Measurements from ENCODE around the gene TLR9. TPM values are rescaled to one million over a fixed set of nuclear protein-coding genes. Genes with fewer than 3 reads are reported as not detected.

The TLR9 gene
- polyA plus RNA-seq, 1 of the 3 experiments (the other 2 are of a cell fraction) = 0.12 TPM

DNA sequence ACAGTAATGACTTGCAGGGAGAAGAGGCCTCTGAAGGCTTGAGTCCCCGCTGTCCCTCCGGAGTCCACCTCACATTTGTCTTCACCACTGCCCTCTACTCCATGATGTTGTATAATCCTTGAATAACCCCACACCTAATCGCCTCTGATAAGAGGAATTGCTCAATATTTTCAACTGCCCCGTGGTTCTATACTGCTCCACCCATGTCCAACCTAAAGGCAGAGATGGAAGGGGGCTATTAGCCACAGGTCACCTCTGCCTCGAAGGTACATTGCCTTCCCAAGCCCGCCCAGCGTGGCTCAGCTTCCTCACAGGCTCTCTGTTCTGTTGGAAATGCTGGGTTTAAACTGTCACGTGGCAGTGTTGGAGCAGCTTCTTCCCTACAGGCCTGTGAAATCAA is 12.4 kb downstream of the TLR9 start:
- Histone ChIP-seq H3F3A (replicated peaks; ENCODE audit: insufficient read depth) (peaks cover 11% of the 10 kb centered on the region), H3K9me3 (no peaks in the 10 kb centered on the region), H3K4me2 (no peak overlapping the region), H3K4me1 (ENCODE audit: control insufficient read depth in 1 of 2, insufficient read depth in 2 of 2, low read depth in 1 of 2, low read length in 1 of 2) (peaks cover 10 to 16% of the 10 kb centered on the region in 2 experiments; a peak in 3 of 4 replicates), H3K9ac (no peak overlapping the region), H3K79me2 (ENCODE audit: insufficient read depth) (no peaks in the 10 kb centered on the region), H2AFZ (ENCODE audit: low read depth) (no peak overlapping the region), H3K36me3 (replicated peaks in 1 of 2; ENCODE audit: control insufficient read depth in 1 of 2, insufficient read depth in 2 of 2, low read length in 1 of 2) (peaks cover 57 to 65% of the 10 kb centered on the region in 2 experiments), H4K20me1 (ENCODE audit: insufficient read depth) (no peaks in the 10 kb centered on the region), H3K27me3 (ENCODE audit: insufficient read depth) (no peaks in the 10 kb centered on the region), H3K27ac (ENCODE audit: low read depth in 2 of 2, low read length in 1 of 2) (no peak overlapping the region), H3K4me3 (ENCODE audit: low read depth in 2 of 2, low read length in 1 of 2) (no peak overlapping the region), H3K9me2 (no peaks in the 10 kb centered on the region)
- ChIA-PET CTCF (interaction anchor here (0.7 to 16.1 kb wide), 4 partner anchors 9 to 29 kb away, joined by 3 to 257 read pairs (median 3); partner anchors contain the start of gene TWF2), POLR2A (interaction anchor here (1.2 kb wide), 1 partner anchor 36 kb away, joined by 4 read pairs; no protein-coding TSS in a partner anchor)
- WGBS (ENCODE audit: low lambda C conversion rate) = 78% methylated on average over 8 of the region's 8 CpGs
- TF ChIP-seq, protein P1, sequence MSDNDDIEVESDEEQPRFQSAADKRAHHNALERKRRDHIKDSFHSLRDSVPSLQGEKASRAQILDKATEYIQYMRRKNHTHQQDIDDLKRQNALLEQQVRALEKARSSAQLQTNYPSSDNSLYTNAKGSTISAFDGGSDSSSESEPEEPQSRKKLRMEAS (IDR thresholded peaks at IDR 0.05; ENCODE audit: low read depth) = no peak
- TF ChIP-seq, protein P2, sequence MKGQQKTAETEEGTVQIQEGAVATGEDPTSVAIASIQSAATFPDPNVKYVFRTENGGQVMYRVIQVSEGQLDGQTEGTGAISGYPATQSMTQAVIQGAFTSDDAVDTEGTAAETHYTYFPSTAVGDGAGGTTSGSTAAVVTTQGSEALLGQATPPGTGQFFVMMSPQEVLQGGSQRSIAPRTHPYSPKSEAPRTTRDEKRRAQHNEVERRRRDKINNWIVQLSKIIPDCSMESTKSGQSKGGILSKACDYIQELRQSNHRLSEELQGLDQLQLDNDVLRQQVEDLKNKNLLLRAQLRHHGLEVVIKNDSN (IDR thresholded peaks at IDR 0.05; ENCODE audit: borderline replicate concordance, low read depth) = no peak
- TF ChIP-seq SIN3A (IDR thresholded peaks at IDR 0.05; ENCODE audit: borderline replicate concordance, low read depth, low read length) (no peak), ELF1 (IDR thresholded peaks at IDR 0.05) (no peak), GATA2 (CRISPR knock-in tag; IDR thresholded peaks at IDR 0.05) (no peak), SMC3 (IDR thresholded peaks at IDR 0.05; ENCODE audit: low read depth, low read length) (no peak), RXRA (IDR thresholded peaks at IDR 0.05; ENCODE audit: borderline replicate concordance, low read depth) (no peak), FOXM1 (IDR thresholded peaks at IDR 0.05; ENCODE audit: low read depth) (no peak), EZH2phosphoT487 (IDR thresholded peaks at IDR 0.05; ENCODE audit: borderline replicate concordance, low read depth) (no peak), NFIC (IDR thresholded peaks at IDR 0.05; ENCODE audit: borderline replicate concordance) (no peak), MXI1 (IDR thresholded peaks at IDR 0.05; ENCODE audit: low read depth, low read length) (no peak), CHD2 (IDR thresholded peaks at IDR 0.05; ENCODE audit: low read length, partially characterized antibody) (no peak), FOXJ3 (CRISPR knock-in tag; IDR thresholded peaks at IDR 0.05) (no peak)
- TF ChIP-seq, protein P3, sequence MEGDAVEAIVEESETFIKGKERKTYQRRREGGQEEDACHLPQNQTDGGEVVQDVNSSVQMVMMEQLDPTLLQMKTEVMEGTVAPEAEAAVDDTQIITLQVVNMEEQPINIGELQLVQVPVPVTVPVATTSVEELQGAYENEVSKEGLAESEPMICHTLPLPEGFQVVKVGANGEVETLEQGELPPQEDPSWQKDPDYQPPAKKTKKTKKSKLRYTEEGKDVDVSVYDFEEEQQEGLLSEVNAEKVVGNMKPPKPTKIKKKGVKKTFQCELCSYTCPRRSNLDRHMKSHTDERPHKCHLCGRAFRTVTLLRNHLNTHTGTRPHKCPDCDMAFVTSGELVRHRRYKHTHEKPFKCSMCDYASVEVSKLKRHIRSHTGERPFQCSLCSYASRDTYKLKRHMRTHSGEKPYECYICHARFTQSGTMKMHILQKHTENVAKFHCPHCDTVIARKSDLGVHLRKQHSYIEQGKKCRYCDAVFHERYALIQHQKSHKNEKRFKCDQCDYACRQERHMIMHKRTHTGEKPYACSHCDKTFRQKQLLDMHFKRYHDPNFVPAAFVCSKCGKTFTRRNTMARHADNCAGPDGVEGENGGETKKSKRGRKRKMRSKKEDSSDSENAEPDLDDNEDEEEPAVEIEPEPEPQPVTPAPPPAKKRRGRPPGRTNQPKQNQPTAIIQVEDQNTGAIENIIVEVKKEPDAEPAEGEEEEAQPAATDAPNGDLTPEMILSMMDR (IDR thresholded peaks at IDR 0.05) = no peak
- TF ChIP-seq, protein P4, sequence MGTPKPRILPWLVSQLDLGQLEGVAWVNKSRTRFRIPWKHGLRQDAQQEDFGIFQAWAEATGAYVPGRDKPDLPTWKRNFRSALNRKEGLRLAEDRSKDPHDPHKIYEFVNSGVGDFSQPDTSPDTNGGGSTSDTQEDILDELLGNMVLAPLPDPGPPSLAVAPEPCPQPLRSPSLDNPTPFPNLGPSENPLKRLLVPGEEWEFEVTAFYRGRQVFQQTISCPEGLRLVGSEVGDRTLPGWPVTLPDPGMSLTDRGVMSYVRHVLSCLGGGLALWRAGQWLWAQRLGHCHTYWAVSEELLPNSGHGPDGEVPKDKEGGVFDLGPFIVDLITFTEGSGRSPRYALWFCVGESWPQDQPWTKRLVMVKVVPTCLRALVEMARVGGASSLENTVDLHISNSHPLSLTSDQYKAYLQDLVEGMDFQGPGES (IDR thresholded peaks at IDR 0.05; ENCODE audit: low read depth, low read length) = no peak
- TF ChIP-seq, protein P5, sequence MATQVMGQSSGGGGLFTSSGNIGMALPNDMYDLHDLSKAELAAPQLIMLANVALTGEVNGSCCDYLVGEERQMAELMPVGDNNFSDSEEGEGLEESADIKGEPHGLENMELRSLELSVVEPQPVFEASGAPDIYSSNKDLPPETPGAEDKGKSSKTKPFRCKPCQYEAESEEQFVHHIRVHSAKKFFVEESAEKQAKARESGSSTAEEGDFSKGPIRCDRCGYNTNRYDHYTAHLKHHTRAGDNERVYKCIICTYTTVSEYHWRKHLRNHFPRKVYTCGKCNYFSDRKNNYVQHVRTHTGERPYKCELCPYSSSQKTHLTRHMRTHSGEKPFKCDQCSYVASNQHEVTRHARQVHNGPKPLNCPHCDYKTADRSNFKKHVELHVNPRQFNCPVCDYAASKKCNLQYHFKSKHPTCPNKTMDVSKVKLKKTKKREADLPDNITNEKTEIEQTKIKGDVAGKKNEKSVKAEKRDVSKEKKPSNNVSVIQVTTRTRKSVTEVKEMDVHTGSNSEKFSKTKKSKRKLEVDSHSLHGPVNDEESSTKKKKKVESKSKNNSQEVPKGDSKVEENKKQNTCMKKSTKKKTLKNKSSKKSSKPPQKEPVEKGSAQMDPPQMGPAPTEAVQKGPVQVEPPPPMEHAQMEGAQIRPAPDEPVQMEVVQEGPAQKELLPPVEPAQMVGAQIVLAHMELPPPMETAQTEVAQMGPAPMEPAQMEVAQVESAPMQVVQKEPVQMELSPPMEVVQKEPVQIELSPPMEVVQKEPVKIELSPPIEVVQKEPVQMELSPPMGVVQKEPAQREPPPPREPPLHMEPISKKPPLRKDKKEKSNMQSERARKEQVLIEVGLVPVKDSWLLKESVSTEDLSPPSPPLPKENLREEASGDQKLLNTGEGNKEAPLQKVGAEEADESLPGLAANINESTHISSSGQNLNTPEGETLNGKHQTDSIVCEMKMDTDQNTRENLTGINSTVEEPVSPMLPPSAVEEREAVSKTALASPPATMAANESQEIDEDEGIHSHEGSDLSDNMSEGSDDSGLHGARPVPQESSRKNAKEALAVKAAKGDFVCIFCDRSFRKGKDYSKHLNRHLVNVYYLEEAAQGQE (IDR thresholded peaks at IDR 0.05; ENCODE audit: low read depth, low read length) = no peak
- no peak for DNase-seq
